HepG2 (cell line): ENCODE results near the gene UBE2D3. TPM values are rescaled to one million over a fixed set of nuclear protein-coding genes. Genes with fewer than 3 reads are reported as not detected.

Source experiments
- FIP1L1 ChIP-seq: fragments of 200-400 bp; formaldehyde crosslinking; IDR thresholded peaks from 2 replicates; pipeline ENCODE4 v1.6.1; 2018; ENCODE audit warnings: low read depth, mild to moderate bottlenecking, low read length, moderate library complexity, borderline replicate concordance; ENCODE audit not compliant: insufficient read depth
- GPN1 ChIP-seq: sonication (generic); formaldehyde crosslinking; IDR thresholded peaks from 2 replicates; pipeline ENCODE4 v1.5.1; 2020; ENCODE audit warnings: missing genetic modification reagents, borderline replicate concordance
- IKZF4 ChIP-seq: sonication (generic); formaldehyde crosslinking; IDR thresholded peaks from 2 replicates; pipeline ENCODE4 v1.5.1; 2020; ENCODE audit warnings: borderline replicate concordance, mild to moderate bottlenecking, low read depth, missing genetic modification reagents; ENCODE audit errors: not compliant biosample characterization
- KDM6A ChIP-seq: IDR thresholded peaks from 2 replicates; pipeline ENCODE4 v1.6.1; 2016; ENCODE audit warnings: low read depth
- MAF1 ChIP-seq: sonication (generic); formaldehyde crosslinking; IDR thresholded peaks from 2 replicates; pipeline ENCODE4 v1.5.0; 2020; ENCODE audit warnings: missing genetic modification reagents, borderline replicate concordance
- PAX8 ChIP-seq: sonication (generic); formaldehyde crosslinking; IDR thresholded peaks from 2 replicates; pipeline ENCODE4 v1.8.0; 2022; ENCODE audit warnings: mild to moderate bottlenecking, missing genetic modification reagents, borderline replicate concordance
- RELA ChIP-seq: sonication (generic); formaldehyde crosslinking; IDR thresholded peaks from 2 replicates; pipeline ENCODE4 v1.4.0; 2020; ENCODE audit warnings: missing genetic modification reagents
- SMAD9 ChIP-seq: sonication (generic); formaldehyde crosslinking; IDR thresholded peaks from 2 replicates; pipeline ENCODE4 v1.5.1; 2020; ENCODE audit warnings: mild to moderate bottlenecking, missing genetic modification reagents
- SMARCE1 ChIP-seq: fragments of 450-650 bp; IDR thresholded peaks from 2 replicates; pipeline ENCODE4 v1.6.1; 2017; ENCODE audit warnings: borderline replicate concordance
- SOX5 ChIP-seq: IDR thresholded peaks from 2 replicates; pipeline ENCODE4 v1.6.1; 2016; ENCODE audit warnings: borderline replicate concordance
- SUZ12 ChIP-seq: fragments of 150-350 bp; IDR thresholded peaks from 2 replicates; pipeline ENCODE4 v1.6.1; 2014; ENCODE audit warnings: low read depth, low read length
- USF2 ChIP-seq, 2 experiments: sonication (generic) in 1 of 2; formaldehyde crosslinking in 1 of 2; IDR thresholded peaks; 2 replicates each; pipeline versions ENCODE4 v1.5.1 to v1.6.1; 2011 to 2020; ENCODE audit warnings: borderline replicate concordance in 1 of 2, low read depth in 1 of 2, low read length in 1 of 2, mild to moderate bottlenecking in 1 of 2, missing genetic modification reagents in 1 of 2, moderate library complexity in 1 of 2
- ZKSCAN5 ChIP-seq: sonication (generic); formaldehyde crosslinking; IDR thresholded peaks from 2 replicates; pipeline ENCODE4 v1.5.1; 2020; ENCODE audit warnings: mild to moderate bottlenecking, missing genetic modification reagents
- ZNF225 ChIP-seq: sonication (generic); formaldehyde crosslinking; IDR thresholded peaks from 2 replicates; pipeline ENCODE4 v1.4.0; 2020; ENCODE audit warnings: mild to moderate bottlenecking, missing genetic modification reagents
- ZNF335 ChIP-seq: sonication (generic); formaldehyde crosslinking; IDR thresholded peaks from 2 replicates; pipeline ENCODE4 v1.4.0; 2020; ENCODE audit warnings: missing genetic modification reagents
- ZNF33A ChIP-seq: sonication (generic); formaldehyde crosslinking; IDR thresholded peaks from 2 replicates; pipeline ENCODE4 v1.5.1; 2020; ENCODE audit warnings: missing genetic modification reagents, mild to moderate bottlenecking, moderate library complexity, borderline replicate concordance
- ZNF816 ChIP-seq: sonication (generic); formaldehyde crosslinking; IDR thresholded peaks from 2 replicates; pipeline ENCODE4 v1.8.0; 2022; ENCODE audit warnings: missing genetic modification reagents, mild to moderate bottlenecking, borderline replicate concordance
- ZSCAN21 ChIP-seq: sonication (generic); formaldehyde crosslinking; IDR thresholded peaks from 2 replicates; pipeline ENCODE4 v1.8.0; 2022; ENCODE audit warnings: mild to moderate bottlenecking, missing genetic modification reagents, moderate library complexity, borderline replicate concordance
- polyA plus RNA-seq, 8 experiments: library from polyadenylated mRNA; depleted of rRNA in 3 of 8; stranded (reverse) in 7 of 8; unstranded in 1 of 8; fragments of >200 nt; fragmentation: Illumina TruSeq in 4 of 8; extraction: Trizol in 4 of 8; gene quantifications; 2 replicates each; pipeline versions ENCODE4 v1.2.1 to v1.2.3, GENCODE V29; 2011 to 2016; ENCODE audit warnings: low read depth in 4 of 8, missing spikeins in 1 of 8, mixed read lengths in 1 of 8; ENCODE audit not compliant: insufficient read depth in 1 of 8
- total RNA-seq, 5 experiments: library from RNA; depleted of rRNA; stranded (reverse); fragments of >200 nt; fragmentation: Illumina TruSeq; extraction: Trizol; gene quantifications; 2 replicates each; pipeline ENCODE4 v1.2.3, GENCODE V29; 2016; ENCODE audit warnings: low read depth in 1 of 5
- TF ChIP-seq, protein P1 (sequence below): sonication (generic); formaldehyde crosslinking; IDR thresholded peaks from 2 replicates; pipeline ENCODE4 v1.4.0; 2020; ENCODE audit warnings: mild to moderate bottlenecking, low read depth, missing genetic modification reagents
- TF ChIP-seq, protein P2 (sequence below), 2 experiments: sonication (generic) in 1 of 2; formaldehyde crosslinking in 1 of 2; IDR thresholded peaks; 2 replicates each; pipeline versions ENCODE4 v1.4.0 to v1.6.1; 2016 to 2020; ENCODE audit warnings: borderline replicate concordance in 1 of 2, low read depth in 1 of 2, mild to moderate bottlenecking in 1 of 2, missing genetic modification reagents in 1 of 2

The UBE2D3 gene
- total and polyA plus RNA-seq, 2 of the 13 experiments (the other 11 are each of a cell fraction or from before 2014, with no cell fraction given) = 224 to 293 TPM

GRCh38 chr4:102868781-102869568, 41.6 kb upstream of the UBE2D3 start, which contains the start of gene CISD2 (continued):
- TF ChIP-seq ZNF335 (CRISPR knock-in tag) (peak; percentile 88), FIP1L1 (0 out of 2 replicates have a peak, but pooled peaks have one; percentile 52), MAF1 (CRISPR knock-in tag) (no peak), GPN1 (CRISPR knock-in tag) (no peak), ZKSCAN5 (no peak), SOX5 (CRISPR knock-in tag) (peak; percentile 45; the same call in 1 of the 2 replicates), PAX8 (peak; percentile 93; the same call in 1 of the 2 replicates), ZNF225 (CRISPR knock-in tag) (no peak), ZNF33A (no peak), SUZ12 (no peak), RELA (CRISPR knock-in tag) (no peak; the same call in 1 of the 2 replicates), SMARCE1 (no peak), KDM6A (peak; percentile 6; the same call in 1 of the 2 replicates), USF2 (IDR thresholded peaks at IDR 0.05; ENCODE audit: low read depth, low read length) (peak; percentile 77), USF2 (CRISPR knock-in tag; IDR thresholded peaks at IDR 0.05; ENCODE audit: borderline replicate concordance) (peak; percentile 94), ZNF816 (CRISPR knock-in tag) (0 out of 2 replicates have a peak, but pooled peaks have one; percentile 44), ZSCAN21 (CRISPR knock-in tag) (0 out of 2 replicates have a peak, but pooled peaks have one; percentile 66), IKZF4 (CRISPR knock-in tag) (peak; percentile 74), SMAD9 (CRISPR knock-in tag) (no peak)
- TF ChIP-seq, protein P1, sequence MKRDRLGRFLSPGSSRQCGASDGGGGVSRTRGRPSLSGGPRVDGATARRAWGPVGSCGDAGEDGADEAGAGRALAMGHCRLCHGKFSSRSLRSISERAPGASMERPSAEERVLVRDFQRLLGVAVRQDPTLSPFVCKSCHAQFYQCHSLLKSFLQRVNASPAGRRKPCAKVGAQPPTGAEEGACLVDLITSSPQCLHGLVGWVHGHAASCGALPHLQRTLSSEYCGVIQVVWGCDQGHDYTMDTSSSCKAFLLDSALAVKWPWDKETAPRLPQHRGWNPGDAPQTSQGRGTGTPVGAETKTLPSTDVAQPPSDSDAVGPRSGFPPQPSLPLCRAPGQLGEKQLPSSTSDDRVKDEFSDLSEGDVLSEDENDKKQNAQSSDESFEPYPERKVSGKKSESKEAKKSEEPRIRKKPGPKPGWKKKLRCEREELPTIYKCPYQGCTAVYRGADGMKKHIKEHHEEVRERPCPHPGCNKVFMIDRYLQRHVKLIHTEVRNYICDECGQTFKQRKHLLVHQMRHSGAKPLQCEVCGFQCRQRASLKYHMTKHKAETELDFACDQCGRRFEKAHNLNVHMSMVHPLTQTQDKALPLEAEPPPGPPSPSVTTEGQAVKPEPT = peak; percentile 90
- TF ChIP-seq, protein P2, sequence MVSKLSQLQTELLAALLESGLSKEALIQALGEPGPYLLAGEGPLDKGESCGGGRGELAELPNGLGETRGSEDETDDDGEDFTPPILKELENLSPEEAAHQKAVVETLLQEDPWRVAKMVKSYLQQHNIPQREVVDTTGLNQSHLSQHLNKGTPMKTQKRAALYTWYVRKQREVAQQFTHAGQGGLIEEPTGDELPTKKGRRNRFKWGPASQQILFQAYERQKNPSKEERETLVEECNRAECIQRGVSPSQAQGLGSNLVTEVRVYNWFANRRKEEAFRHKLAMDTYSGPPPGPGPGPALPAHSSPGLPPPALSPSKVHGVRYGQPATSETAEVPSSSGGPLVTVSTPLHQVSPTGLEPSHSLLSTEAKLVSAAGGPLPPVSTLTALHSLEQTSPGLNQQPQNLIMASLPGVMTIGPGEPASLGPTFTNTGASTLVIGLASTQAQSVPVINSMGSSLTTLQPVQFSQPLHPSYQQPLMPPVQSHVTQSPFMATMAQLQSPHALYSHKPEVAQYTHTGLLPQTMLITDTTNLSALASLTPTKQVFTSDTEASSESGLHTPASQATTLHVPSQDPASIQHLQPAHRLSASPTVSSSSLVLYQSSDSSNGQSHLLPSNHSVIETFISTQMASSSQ (IDR thresholded peaks at IDR 0.05; ENCODE audit: low read depth) = no peak
- TF ChIP-seq, protein P2 (CRISPR knock-in tag; IDR thresholded peaks at IDR 0.05; ENCODE audit: borderline replicate concordance) = peak; percentile 77; the same call in 1 of the 2 replicates
